Coronary artery (tissue), 2 donors: Measurements from ENCODE around the gene MRPS2.

ENCODE experiments used
- DNase-seq: peaks from one replicate; pipeline ENCODE4 v3.0.0-alpha.2; 2017; ENCODE audit warnings: low spot score
- H3K27ac ChIP-seq, 2 donors: fragments of 200-600 bp; sonication (generic); one replicate each; pipeline ENCODE4 v1.5.1; 2016 to 2019
- H3K4me3 ChIP-seq: fragments of 200-600 bp; sonication (generic); 2 replicates; pipeline ENCODE4 v1.5.1; 2016; ENCODE audit warnings: mild to moderate bottlenecking, moderate library complexity
- CTCF ChIP-seq: fragments of 200-600 bp; sonication (generic); IDR thresholded peaks from one replicate; pipeline ENCODE4 v1.5.1; 2019; ENCODE audit warnings: antibody characterized with exemption

MRPS2 gene

GRCh38 chr9:135492886-135493669, 7.4 kb upstream of the MRPS2 start:
- TF ChIP-seq CTCF, result no peak
- no peak overlapping the region for H3K4me3 ChIP-seq
- no peak for DNase-seq
- H3K27ac ChIP-seq, result no peak overlapping the region

GRCh38 chr9:135494791-135495559, 5.5 kb upstream of the MRPS2 start:
- no peak for DNase-seq
- Histone ChIP-seq H3K4me3 (no peak overlapping the region), H3K27ac (no peak overlapping the region)
- no peak for TF ChIP-seq CTCF

DNA sequence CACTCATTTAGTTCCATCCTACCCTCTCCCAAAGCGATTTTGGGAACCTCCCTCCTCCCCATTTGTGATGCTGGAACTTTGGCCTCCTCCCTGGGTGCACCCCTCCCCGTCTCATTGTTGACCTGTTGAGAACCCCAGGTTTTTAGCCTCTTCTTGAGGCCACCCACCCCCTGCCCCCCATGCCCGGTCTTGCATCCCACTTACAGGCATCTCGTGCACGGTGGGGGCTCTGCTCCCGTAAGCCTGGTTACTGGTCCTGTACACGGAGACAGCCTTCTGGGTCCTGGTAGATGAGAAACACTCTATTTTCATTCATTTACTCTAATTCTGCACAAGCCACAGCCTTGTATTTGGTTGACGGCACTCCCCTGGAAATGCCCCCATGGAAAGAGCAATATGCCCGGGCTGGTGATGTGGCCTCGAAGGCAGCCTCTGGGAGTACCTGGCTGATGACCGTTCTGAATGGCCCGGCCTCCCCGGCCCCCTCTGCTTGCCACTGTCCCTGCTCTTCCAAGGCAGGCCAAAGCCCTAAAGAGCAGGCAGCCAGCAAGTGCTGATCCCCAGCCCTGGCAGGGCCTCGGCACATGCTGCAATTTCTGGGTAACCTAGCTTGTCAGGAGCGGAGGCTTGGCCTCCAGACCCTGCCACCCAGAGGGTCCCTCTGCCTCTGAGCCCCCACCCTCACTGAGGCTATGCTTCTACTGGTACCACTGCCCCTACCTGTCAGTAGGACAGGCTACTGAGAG, 1.9 kb upstream of the MRPS2 start:
- H3K27ac ChIP-seq, result no peak overlapping the region
- H3K4me3 ChIP-seq, result no peak overlapping the region
- TF ChIP-seq CTCF, result no peak
- no peak for DNase-seq

DNA sequence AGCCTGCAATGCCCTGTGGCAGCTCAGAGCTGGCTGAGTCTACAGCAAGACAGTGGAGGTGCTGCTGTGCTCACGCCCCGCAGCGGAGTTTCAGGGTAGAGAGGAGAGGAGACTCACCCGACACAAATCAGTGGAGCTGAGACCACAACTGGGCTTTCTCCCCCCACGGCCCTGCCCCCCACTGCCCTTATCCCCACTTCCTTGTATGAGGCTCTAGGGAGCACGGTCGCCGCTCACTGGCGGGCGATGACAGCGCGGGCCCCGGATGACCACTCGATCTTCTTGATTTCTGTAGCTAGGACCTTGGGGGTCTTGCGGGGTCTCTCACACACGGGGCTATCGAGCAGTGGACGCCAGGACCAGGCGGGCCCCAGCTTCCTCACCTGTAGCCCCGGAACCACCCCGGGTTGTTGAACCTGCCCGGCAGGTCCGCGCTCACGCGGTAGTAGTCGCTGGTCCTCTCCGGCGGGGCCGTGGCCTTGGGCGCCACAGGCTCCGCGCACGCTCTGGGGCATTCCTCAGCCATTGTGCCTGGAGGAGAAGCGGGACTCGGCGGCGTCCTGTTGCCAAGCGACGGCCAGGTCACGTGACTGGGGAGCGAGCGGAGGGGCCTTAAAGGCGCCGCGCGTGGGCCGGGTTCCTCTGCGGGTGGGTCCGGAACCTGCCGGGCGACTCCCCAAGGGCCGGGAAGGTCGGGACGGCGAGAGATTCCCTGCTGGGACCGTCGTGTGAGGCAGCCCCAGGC, 984 bp upstream of the MRPS2 start:
- TF ChIP-seq CTCF, result no peak
- DNase-seq, result peak; percentile 95
- Histone ChIP-seq H3K27ac (peak overlapping the region; percentile 67 to 80), H3K4me3 (peak overlapping the region; percentile 90)

DNA sequence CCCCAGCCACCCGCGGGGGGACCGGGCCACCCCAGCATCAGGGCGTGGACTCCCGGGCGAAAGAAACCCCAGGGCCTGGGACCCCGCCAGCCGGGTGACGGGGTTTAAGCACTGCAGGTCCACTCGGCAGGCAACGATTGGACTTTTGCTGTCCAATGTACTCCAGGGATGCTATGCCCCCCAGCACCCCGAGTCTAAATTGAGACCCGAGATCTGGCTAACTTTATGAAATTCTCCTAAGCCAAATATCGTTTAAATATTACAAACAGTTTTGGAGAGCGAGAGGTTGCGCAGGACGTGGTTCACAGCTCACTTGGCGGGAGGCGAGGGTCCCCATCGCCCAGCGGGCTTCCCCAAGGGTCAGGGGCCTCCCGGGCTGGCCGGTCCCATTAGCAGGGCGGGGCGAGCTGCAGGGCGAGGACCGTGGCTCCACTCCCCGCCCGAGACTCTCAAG, 384 bp upstream of the MRPS2 start:
- DNase-seq, result no peak
- Histone ChIP-seq H3K4me3 (peak overlapping the region; percentile 90), H3K27ac (peak overlapping the region; percentile 67 to 80)
- TF ChIP-seq CTCF, result no peak

DNA sequence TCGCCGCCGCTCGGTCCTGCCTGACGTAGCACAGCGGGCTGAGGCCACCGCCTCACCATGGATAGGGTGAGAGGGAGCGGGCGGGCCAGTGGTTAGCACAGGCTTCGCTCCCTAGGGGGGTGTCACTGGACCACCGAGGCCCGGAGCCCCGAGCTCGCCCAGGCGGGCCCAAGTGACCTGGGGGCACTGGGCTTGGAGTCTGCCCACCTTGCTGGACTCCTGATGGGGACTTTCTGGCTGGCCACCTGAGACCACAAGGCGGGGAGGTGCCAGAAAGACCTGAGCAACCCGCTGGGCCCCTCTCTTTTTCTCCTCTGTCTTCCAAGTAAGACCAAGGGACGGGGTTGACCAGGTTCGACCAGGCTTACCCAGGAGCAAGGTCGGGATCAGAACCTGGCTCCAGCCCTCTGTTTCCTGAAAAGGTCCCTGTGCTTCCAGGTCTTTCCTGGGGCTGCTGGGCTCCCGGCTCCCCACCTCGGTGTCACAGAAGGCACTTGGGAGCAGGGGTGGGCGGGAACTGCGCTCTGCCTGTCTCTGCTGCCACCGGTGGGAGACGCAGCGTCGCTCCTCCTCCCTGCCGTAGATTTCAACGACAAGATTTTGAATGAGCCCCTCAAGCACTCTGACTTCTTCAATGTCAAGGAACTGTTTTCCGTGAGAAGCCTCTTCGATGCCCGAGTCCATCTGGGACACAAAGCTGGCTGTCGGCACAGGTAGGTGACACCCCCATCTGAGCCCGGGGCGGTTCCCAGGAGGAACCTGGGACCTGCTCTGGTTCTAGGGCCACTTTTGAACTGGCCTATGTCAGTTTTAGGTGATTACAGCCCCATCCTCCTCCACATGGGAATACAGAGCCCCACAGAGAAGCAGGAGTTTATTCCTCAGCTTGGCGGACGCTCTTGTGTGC, 1.0 kb downstream of the MRPS2 start:
- Histone ChIP-seq H3K4me3 (peak overlapping the region; percentile 90), H3K27ac (peak overlapping the region in 1 of 2 donors; percentile 80)
- DNase-seq, result no peak
- TF ChIP-seq CTCF, result no peak
